OCI-LY1 (cell line): ENCODE measurements around the gene NSF.

ENCODE experiments used
- H2AFZ ChIP-seq: fragments of 200-600 bp; sonication (generic), shearing (Covaris generic); 2 replicates; pipeline ENCODE4 v1.6.0; 2014; ENCODE audit warnings: antibody characterized with exemption, mild to moderate bottlenecking, low read length
- H3F3A ChIP-seq: fragments of 200-600 bp; sonication (generic), shearing (Covaris generic); 2 replicates; pipeline ENCODE4 v1.6.0; 2014; ENCODE audit warnings: mild to moderate bottlenecking, antibody characterized with exemption, low read length, moderate library complexity; ENCODE audit not compliant: insufficient read depth
- H3K27ac ChIP-seq: fragments of 200-600 bp; sonication (generic); 2 replicates; pipeline ENCODE4 v1.5.1; 2014; ENCODE audit warnings: low read length, mixed run types, mild to moderate bottlenecking, low read depth; ENCODE audit not compliant: poor library complexity, severe bottlenecking
- H3K27me3 ChIP-seq: fragments of 200-600 bp; sonication (generic); 2 replicates; pipeline ENCODE4 v1.6.0; 2014; ENCODE audit warnings: antibody characterized with exemption, mild to moderate bottlenecking, low read length, moderate library complexity; ENCODE audit not compliant: insufficient read depth
- H3K36me3 ChIP-seq: fragments of 200-600 bp; sonication (generic); 2 replicates; pipeline ENCODE4 v1.6.1; 2014; ENCODE audit warnings: mild to moderate bottlenecking, antibody characterized with exemption, low read length, moderate library complexity, mixed read lengths; ENCODE audit not compliant: insufficient read depth
- H3K4me1 ChIP-seq: fragments of 200-600 bp; sonication (generic); 2 replicates; pipeline ENCODE4 v1.5.1; 2014; ENCODE audit warnings: mild to moderate bottlenecking, low read length, moderate library complexity; ENCODE audit not compliant: insufficient read depth, severe bottlenecking
- H3K4me2 ChIP-seq: fragments of 200-600 bp; sonication (generic), shearing (Covaris generic); 2 replicates; pipeline ENCODE4 v1.6.1; 2014; ENCODE audit warnings: low read length
- H3K4me3 ChIP-seq: fragments of 200-600 bp; sonication (generic); 2 replicates; pipeline ENCODE4 v1.5.1; 2014; ENCODE audit warnings: low read length, low read depth, mild to moderate bottlenecking, mixed read lengths; ENCODE audit not compliant: poor library complexity, severe bottlenecking
- H3K79me2 ChIP-seq: fragments of 200-600 bp; shearing (Covaris generic); 2 replicates; pipeline ENCODE4 v1.6.1; 2016; ENCODE audit warnings: mixed run types, low read length, mixed read lengths; ENCODE audit not compliant: insufficient read depth
- H3K9ac ChIP-seq: fragments of 200-600 bp; sonication (generic), shearing (Covaris generic); 2 replicates; pipeline ENCODE4 v1.6.1; 2014; ENCODE audit warnings: mild to moderate bottlenecking, low read length, mixed read lengths
- H3K9me2 ChIP-seq: fragments of 200-600 bp; sonication (generic), shearing (Covaris generic); 2 replicates; pipeline ENCODE4 v1.6.1; 2014; ENCODE audit warnings: low read depth, mild to moderate bottlenecking, low read length, mixed read lengths
- H3K9me3 ChIP-seq: fragments of 200-600 bp; shearing (Covaris generic); 2 replicates; pipeline ENCODE4 v1.6.1; 2014; ENCODE audit warnings: low read length, mixed read lengths
- H4K20me1 ChIP-seq: fragments of 200-600 bp; sonication (generic), shearing (Covaris generic); 2 replicates; pipeline ENCODE4 v1.6.0; 2016; ENCODE audit warnings: mild to moderate bottlenecking, low read length; ENCODE audit not compliant: insufficient read depth
- EZH2 ChIP-seq: fragments of 200-600 bp; sonication (generic), shearing (Covaris generic); IDR thresholded peaks from 2 replicates; pipeline ENCODE4 v1.8.0; 2017; ENCODE audit warnings: borderline replicate concordance, mixed run types, mild to moderate bottlenecking, antibody characterized with exemption, low read length, moderate library complexity, mixed read lengths
- TF ChIP-seq, protein P1 (sequence below): fragments of 200-600 bp; sonication (generic), shearing (Covaris generic); IDR thresholded peaks from 2 replicates; pipeline ENCODE4 v1.5.1; 2017; ENCODE audit warnings: mild to moderate bottlenecking, antibody characterized with exemption, low read length, moderate library complexity, mixed read lengths

The NSF gene

DNA sequence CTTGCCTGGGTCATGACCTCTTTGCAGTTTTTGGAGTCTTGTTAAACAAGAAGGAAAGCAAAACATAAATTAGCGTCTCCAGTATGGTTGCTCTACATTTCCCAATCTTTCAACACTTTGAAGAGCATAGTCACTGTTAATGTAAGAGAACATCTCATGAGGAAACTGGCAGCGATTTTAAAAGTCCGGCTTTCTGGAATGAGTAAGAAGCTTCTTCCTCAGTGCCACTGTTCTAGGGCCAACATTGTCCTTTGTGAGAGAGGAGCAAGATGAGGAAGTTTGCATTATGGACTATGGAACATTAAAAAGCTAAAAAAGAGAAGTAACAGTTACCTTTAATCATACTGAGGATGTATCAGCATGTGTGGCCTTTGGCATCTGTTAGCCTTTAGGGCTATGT is 154.9 kb downstream of the NSF start:
- peaks cover 28% of the 10 kb centered on the region; the same call in 1 of the 2 replicates for H3K36me3 ChIP-seq
- no peaks in the 10 kb centered on the region for H4K20me1 ChIP-seq
- no peak overlapping the region for H3K27ac ChIP-seq
- H3K27me3 ChIP-seq, result no peaks in the 10 kb centered on the region
- H3K4me1 ChIP-seq, result peaks cover 13% of the 10 kb centered on the region
- no peak overlapping the region for H3K9ac ChIP-seq
- no peak overlapping the region for H2AFZ ChIP-seq
- no peaks in the 10 kb centered on the region for H3K9me3 ChIP-seq
- no peak overlapping the region for H3K4me3 ChIP-seq
- TF ChIP-seq EZH2, result no peak
- TF ChIP-seq, protein P1, sequence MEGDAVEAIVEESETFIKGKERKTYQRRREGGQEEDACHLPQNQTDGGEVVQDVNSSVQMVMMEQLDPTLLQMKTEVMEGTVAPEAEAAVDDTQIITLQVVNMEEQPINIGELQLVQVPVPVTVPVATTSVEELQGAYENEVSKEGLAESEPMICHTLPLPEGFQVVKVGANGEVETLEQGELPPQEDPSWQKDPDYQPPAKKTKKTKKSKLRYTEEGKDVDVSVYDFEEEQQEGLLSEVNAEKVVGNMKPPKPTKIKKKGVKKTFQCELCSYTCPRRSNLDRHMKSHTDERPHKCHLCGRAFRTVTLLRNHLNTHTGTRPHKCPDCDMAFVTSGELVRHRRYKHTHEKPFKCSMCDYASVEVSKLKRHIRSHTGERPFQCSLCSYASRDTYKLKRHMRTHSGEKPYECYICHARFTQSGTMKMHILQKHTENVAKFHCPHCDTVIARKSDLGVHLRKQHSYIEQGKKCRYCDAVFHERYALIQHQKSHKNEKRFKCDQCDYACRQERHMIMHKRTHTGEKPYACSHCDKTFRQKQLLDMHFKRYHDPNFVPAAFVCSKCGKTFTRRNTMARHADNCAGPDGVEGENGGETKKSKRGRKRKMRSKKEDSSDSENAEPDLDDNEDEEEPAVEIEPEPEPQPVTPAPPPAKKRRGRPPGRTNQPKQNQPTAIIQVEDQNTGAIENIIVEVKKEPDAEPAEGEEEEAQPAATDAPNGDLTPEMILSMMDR, result no peak
- no peaks in the 10 kb centered on the region for H3K9me2 ChIP-seq
- H3K79me2 ChIP-seq, result no peaks in the 10 kb centered on the region
- H3F3A ChIP-seq, result no peaks in the 10 kb centered on the region
- H3K4me2 ChIP-seq, result no peak overlapping the region

DNA sequence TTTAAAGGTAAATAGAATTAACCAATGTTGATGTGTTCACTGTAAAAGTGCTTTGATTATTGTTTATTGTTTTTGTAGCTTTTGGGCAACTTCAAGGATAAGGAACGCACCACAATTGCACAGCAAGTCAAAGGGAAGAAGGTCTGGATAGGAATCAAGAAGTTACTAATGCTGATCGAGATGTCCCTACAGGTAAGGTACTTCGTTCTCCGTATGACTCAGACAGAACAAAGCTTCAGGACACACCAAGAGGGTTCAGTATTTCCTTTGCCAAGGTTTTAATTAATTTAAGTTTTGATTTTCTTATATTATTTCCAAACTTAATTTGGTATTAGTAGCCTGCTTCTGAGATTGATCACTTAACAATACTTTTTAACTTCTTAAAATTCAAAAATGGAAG is 161.0 kb downstream of the NSF start:
- no peak overlapping the region for H3K27ac ChIP-seq
- no peaks in the 10 kb centered on the region for H3F3A ChIP-seq
- peaks cover 24% of the 10 kb centered on the region for H3K4me1 ChIP-seq
- H2AFZ ChIP-seq, result no peak overlapping the region
- H3K27me3 ChIP-seq, result no peaks in the 10 kb centered on the region
- H3K9me3 ChIP-seq, result no peaks in the 10 kb centered on the region
- H3K4me3 ChIP-seq, result no peak overlapping the region
- H3K79me2 ChIP-seq, result no peaks in the 10 kb centered on the region
- H3K36me3 ChIP-seq, result peaks cover 77% of the 10 kb centered on the region
- H3K9me2 ChIP-seq, result no peaks in the 10 kb centered on the region
- H4K20me1 ChIP-seq, result no peaks in the 10 kb centered on the region
- H3K4me2 ChIP-seq, result no peak overlapping the region
- TF ChIP-seq, protein P1, result no peak
- no peak for TF ChIP-seq EZH2
- H3K9ac ChIP-seq, result no peak overlapping the region

DNA sequence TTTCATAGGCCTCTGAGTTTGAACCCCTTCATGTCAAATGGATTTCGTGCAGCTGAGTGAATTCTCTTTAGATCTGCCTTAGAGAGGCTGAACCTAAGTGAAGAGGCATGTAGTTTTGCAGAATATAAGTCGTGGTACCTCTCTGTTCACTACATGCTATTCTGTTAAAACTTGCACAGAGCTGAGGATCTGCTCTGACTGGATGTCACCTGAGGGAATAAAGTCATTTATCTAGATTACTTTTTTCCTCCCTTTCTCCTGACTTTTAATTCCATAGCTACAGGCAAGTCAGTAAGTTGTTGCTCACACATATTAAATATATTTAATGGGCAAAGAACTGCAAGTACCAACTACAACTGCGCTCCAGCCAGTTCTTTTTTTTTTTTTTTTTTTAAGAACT is 163.3 kb downstream of the NSF start:
- H3K4me3 ChIP-seq, result no peak overlapping the region
- H3K4me2 ChIP-seq, result no peak overlapping the region
- H3F3A ChIP-seq, result no peaks in the 10 kb centered on the region
- H3K4me1 ChIP-seq, result peaks cover 22% of the 10 kb centered on the region
- H3K79me2 ChIP-seq, result no peaks in the 10 kb centered on the region
- H3K9ac ChIP-seq, result no peak overlapping the region
- H3K9me3 ChIP-seq, result no peaks in the 10 kb centered on the region
- TF ChIP-seq, protein P1, result no peak
- TF ChIP-seq EZH2, result no peak
- H3K36me3 ChIP-seq, result peaks cover 80% of the 10 kb centered on the region
- H2AFZ ChIP-seq, result no peak overlapping the region
- no peaks in the 10 kb centered on the region for H3K27me3 ChIP-seq
- H3K9me2 ChIP-seq, result no peaks in the 10 kb centered on the region
- H4K20me1 ChIP-seq, result no peaks in the 10 kb centered on the region
- H3K27ac ChIP-seq, result no peak overlapping the region
